ENCODE data around the gene ARID1B. TPM values are rescaled to one million over a fixed set of nuclear protein-coding genes. Genes with fewer than 3 reads are reported as not detected.

The ARID1B gene
- total RNA-seq, 1 donor from 2014 or later, result 47.3 TPM

DNA sequence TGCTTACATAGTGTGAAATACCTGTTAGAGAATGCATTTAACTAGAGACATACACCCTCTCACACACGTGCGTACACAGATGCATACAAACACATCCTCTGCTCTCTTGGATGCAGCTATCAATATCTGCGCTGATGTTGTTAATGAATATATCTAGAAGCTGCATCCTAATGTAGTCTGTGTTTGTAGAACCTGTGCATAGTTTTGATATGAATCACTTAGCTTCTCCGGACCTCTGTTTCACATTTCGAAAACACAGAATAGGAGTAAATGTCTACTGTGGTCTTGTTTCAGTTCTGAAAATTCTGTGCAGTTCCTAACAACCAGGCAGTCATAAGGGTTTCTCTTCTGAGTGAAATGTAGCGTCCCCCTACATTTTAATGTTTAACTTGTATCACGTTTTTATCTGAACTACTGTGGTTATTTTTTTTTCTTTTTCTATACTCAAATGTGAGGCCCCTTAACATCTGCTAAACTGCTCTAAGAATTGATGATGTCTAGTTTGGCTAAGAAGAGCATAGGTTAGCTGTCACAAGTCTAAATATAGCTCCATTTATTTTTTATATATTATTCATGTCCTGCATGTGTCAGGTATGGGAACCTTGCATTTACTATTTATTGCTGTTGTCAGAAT lies 291.6 kb downstream of the ARID1B start:
- Histone ChIP-seq H3K4me3 (ENCODE audit: low read depth, low read length) (no peak overlapping the region), H3K36me3 (ENCODE audit: control insufficient read depth, insufficient read depth, low read length) (no peaks in the 10 kb centered on the region), H3K27me3 (ENCODE audit: control insufficient read depth, insufficient read depth, low read length) (no peaks in the 10 kb centered on the region)
- TF ChIP-seq, protein P1, sequence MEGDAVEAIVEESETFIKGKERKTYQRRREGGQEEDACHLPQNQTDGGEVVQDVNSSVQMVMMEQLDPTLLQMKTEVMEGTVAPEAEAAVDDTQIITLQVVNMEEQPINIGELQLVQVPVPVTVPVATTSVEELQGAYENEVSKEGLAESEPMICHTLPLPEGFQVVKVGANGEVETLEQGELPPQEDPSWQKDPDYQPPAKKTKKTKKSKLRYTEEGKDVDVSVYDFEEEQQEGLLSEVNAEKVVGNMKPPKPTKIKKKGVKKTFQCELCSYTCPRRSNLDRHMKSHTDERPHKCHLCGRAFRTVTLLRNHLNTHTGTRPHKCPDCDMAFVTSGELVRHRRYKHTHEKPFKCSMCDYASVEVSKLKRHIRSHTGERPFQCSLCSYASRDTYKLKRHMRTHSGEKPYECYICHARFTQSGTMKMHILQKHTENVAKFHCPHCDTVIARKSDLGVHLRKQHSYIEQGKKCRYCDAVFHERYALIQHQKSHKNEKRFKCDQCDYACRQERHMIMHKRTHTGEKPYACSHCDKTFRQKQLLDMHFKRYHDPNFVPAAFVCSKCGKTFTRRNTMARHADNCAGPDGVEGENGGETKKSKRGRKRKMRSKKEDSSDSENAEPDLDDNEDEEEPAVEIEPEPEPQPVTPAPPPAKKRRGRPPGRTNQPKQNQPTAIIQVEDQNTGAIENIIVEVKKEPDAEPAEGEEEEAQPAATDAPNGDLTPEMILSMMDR (IDR thresholded peaks at IDR 0.05; ENCODE audit: insufficient read depth, low read length, poor library complexity, severe bottlenecking), result no peak
- no peak for DNase-seq (ENCODE audit: low read depth)

DNA sequence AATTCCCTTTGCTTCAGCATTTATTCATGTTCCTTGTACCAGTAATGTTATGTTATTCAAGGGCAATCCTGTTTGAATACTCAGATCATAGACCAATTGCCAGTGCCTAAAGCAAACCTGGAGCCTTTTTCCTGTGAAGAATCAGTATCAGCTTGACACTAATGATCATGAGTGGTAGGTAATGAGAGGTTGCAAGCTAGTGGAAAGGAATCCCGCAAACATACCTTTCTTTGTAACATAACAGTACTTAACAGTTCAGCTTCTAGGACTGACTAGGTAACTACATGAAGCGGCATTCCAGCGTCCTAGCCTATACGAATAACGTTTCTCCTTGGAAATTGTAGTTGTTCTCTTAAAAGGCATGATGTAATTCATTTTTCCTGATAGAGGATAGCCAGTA lies 292.4 kb downstream of the ARID1B start:
- Histone ChIP-seq H3K27me3 (ENCODE audit: control insufficient read depth, insufficient read depth, low read length) (no peaks in the 10 kb centered on the region), H3K4me3 (ENCODE audit: low read depth, low read length) (no peak overlapping the region), H3K36me3 (ENCODE audit: control insufficient read depth, insufficient read depth, low read length) (no peaks in the 10 kb centered on the region)
- no peak for DNase-seq (ENCODE audit: low read depth)
- TF ChIP-seq, protein P1 (IDR thresholded peaks at IDR 0.05; ENCODE audit: insufficient read depth, low read length, poor library complexity, severe bottlenecking), result no peak

DNA sequence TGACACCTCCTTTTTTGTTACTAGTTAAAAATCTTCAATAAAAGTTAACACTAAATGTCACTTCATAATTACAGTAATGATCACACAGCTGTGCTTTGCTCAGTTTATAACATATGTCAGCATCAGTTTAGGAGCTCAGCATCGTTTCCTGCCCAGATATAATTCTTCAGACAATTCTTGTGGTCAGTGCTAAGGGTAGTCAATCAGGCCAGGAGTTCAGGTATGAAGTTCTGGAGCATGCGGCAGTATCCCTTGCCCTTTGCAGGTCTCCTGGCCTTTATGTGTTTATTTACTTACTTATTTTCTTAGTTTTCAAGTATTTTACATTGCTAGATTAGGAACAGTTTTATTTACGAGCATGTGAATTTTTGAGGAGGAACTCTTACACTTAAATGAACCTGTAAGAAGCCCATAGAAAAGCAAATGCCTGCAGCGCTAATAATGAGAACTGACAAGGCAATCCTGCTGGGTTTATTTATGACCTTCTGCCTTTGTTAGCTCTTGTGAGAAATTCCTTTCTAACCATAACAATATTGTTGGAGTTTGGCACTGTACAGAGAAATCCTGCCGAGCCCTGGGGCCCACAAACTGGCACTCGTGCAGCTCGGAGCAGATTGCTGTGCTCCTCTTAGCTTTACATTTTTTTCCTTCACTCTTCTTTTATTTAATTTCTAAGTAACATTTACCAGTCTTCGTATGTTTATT lies 293.4 kb downstream of the ARID1B start:
- DNase-seq (ENCODE audit: low read depth), result no peak
- H3K27me3 ChIP-seq (ENCODE audit: control insufficient read depth, insufficient read depth, low read length), result no peaks in the 10 kb centered on the region
- no peaks in the 10 kb centered on the region for H3K36me3 ChIP-seq (ENCODE audit: control insufficient read depth, insufficient read depth, low read length)
- TF ChIP-seq, protein P1 (IDR thresholded peaks at IDR 0.05; ENCODE audit: insufficient read depth, low read length, poor library complexity, severe bottlenecking), result no peak
- H3K4me3 ChIP-seq (ENCODE audit: low read depth, low read length), result no peak overlapping the region

DNA sequence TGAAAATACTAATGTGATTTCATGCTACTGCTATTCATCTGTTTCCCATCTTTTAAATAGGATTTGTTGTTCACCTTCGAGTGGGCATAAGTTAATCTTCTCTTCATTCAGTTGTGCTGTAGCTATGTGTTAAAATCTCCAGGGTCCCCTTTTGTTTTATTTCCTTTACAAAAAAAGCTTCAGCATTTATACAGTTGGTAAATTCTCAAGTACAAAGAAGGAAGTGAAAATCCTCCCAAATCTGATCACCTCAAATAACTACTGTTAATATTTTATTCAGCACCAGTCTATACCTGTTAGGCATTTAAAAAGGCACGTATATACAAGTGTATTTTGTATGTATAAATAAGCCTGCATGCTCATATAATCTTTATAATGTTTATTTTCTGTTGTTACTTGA lies 294.9 kb downstream of the ARID1B start:
- Histone ChIP-seq H3K4me3 (ENCODE audit: low read depth, low read length) (no peak overlapping the region), H3K27me3 (ENCODE audit: control insufficient read depth, insufficient read depth, low read length) (no peaks in the 10 kb centered on the region), H3K36me3 (ENCODE audit: control insufficient read depth, insufficient read depth, low read length) (no peaks in the 10 kb centered on the region)
- TF ChIP-seq, protein P1 (IDR thresholded peaks at IDR 0.05; ENCODE audit: insufficient read depth, low read length, poor library complexity, severe bottlenecking), result no peak
- DNase-seq (ENCODE audit: low read depth), result no peak

DNA sequence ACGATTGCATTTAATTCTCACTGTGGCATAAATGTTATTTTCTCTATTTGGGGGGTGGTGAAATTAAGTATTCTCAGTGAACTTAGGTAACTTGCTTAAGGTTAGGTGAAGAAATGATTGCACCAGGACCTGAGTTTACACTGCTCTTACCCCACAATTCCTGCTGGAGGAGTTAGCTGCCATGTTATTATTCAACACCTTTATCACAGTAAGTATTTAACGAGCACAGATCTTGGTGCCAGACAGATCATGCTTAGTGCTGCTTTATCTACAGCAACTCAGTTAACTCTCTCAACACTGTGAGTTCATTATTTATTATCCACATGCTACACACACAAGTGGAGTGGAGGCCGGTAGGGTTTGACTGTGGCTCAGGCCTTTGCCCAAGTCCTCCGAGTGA lies 296.4 kb downstream of the ARID1B start:
- TF ChIP-seq, protein P1 (IDR thresholded peaks at IDR 0.05; ENCODE audit: insufficient read depth, low read length, poor library complexity, severe bottlenecking), result no peak
- H3K36me3 ChIP-seq (ENCODE audit: control insufficient read depth, insufficient read depth, low read length), result no peaks in the 10 kb centered on the region
- no peaks in the 10 kb centered on the region for H3K27me3 ChIP-seq (ENCODE audit: control insufficient read depth, insufficient read depth, low read length)
- no peak overlapping the region for H3K4me3 ChIP-seq (ENCODE audit: low read depth, low read length)
- no peak for DNase-seq (ENCODE audit: low read depth)
